Lung (tissue), 12 donors: ENCODE results near the gene BBS9. TPM values are rescaled to one million over a fixed set of nuclear protein-coding genes. Genes with fewer than 3 reads are reported as not detected.
A peak's percentile ranks its signal among the peaks of the same experiment; 100 is the strongest.

Experiments
- ATAC-seq: fragments of 200-7000 bp; cut with Tn5 transposase; one replicate; pipeline ENCODE4 v1.9.1; 2020; ENCODE audit warnings: moderate number of reproducible peaks; ENCODE audit not compliant: insufficient read depth, low FRiP score
- DNase-seq, 3 donors: peaks; one replicate each; pipeline ENCODE4 v3.0.0-alpha.2; 2013 to 2017
- H3K27ac ChIP-seq, 2 donors: one replicate each; pipeline ENCODE4 v1.5.1; 2013; ENCODE audit warnings: mild to moderate bottlenecking in 2 of 2, moderate library complexity in 2 of 2, control low read depth in 1 of 2, inconsistent platforms in 1 of 2, low read depth in 1 of 2, low read length in 1 of 2
- H3K27me3 ChIP-seq, 3 donors: one replicate each; pipeline ENCODE4 v1.5.1; 2013; ENCODE audit warnings: low read length in 2 of 3; ENCODE audit not compliant: control insufficient read depth in 3 of 3, insufficient read depth in 3 of 3
- H3K36me3 ChIP-seq, 4 donors: one replicate each; pipeline ENCODE4 v1.5.1; 2013; ENCODE audit warnings: low read length in 4 of 4, mild to moderate bottlenecking in 1 of 4, moderate library complexity in 1 of 4; ENCODE audit not compliant: control insufficient read depth in 4 of 4, insufficient read depth in 4 of 4
- H3K4me1 ChIP-seq, 5 donors: one replicate each; pipeline ENCODE4 v1.5.1; 2013; ENCODE audit warnings: low read length in 5 of 5, mild to moderate bottlenecking in 2 of 5, moderate library complexity in 1 of 5; ENCODE audit not compliant: control insufficient read depth in 5 of 5, insufficient read depth in 5 of 5
- H3K4me3 ChIP-seq: one replicate; pipeline ENCODE4 v1.5.1; 2013; ENCODE audit warnings: mild to moderate bottlenecking, control low read depth, moderate library complexity
- H3K9ac ChIP-seq, 2 donors: one replicate each; pipeline ENCODE4 v1.5.1; 2013; ENCODE audit warnings: low read length in 2 of 2, control low read depth in 1 of 2; ENCODE audit not compliant: insufficient read depth in 1 of 2
- H3K9me3 ChIP-seq, 4 donors: one replicate each; pipeline ENCODE4 v1.5.1; 2013; ENCODE audit warnings: low read length in 3 of 4, mild to moderate bottlenecking in 1 of 4, moderate library complexity in 1 of 4; ENCODE audit not compliant: control insufficient read depth in 4 of 4, insufficient read depth in 3 of 4
- WGBS, 2 donors: extraction: QIAGEN DNeasy Blood & Tissue Kit; methylation state at CpG; one replicate each; pipeline ENCODE4 v1.1.7; 2013; 5-methylcytosine and 5-hydroxymethylcytosine counted together
- polyA plus RNA-seq, 2 donors: library from polyadenylated mRNA; stranded (reverse); fragments of 200-250 nt; gene quantifications; one replicate each; pipeline ENCODE4 v1.2.1, GENCODE V29; 2013
- total RNA-seq, 2 donors: library from RNA; depleted of rRNA in 1 of 2; stranded (reverse); fragments of >200 nt in 1 of 2; gene quantifications; one replicate each; pipeline ENCODE4 v1.2.1, GENCODE V29; 2014 to 2021
- TF ChIP-seq, protein P1 (sequence below): IDR thresholded peaks from 2 replicates; pipeline ENCODE4 v1.5.1; 2012; ENCODE audit warnings: mild to moderate bottlenecking; ENCODE audit errors: control extremely low read depth, extremely low read depth
- donor health status: control.
- donor health status: control.
- donor health status: Bipolar disorder and iron deficiency.
- donor health status: healthy.
- donor health status: DM: yes; HTN: yes; CAD: no.

Gene BBS9
- total and polyA plus RNA-seq, 4 donors, result 3.5 to 65.0 (median 15.2) TPM

DNA sequence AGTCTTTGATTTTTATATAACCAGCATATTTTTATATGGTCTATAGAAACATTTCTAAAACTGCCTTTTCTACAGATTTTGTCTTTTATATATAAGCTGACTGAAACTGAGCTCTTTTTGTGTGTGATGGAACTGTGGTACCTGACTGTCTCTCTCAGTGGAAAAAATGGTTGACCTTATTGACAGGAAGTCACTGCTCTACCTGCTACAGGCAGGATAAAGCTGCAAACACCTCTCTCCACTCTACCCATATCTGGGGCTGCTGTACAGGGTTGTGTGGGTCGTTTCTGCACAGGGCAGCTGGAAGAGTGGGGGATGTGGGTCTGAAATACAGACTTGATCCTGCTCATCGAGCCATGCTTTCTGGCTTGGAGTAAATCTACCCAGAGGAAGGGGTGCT lies 48.5 kb downstream of the BBS9 start:
- WGBS, 2 donors, result 71 to 80% methylated on average over 2 of the region's 2 CpGs
- no peak overlapping the region for H3K9ac ChIP-seq
- peaks cover 0 to 4% (median 3%) of the 10 kb centered on the region in 4 donors for H3K36me3 ChIP-seq
- H3K9me3 ChIP-seq, result peaks cover 0 to 1% (median 0%) of the 10 kb centered on the region in 4 donors
- no peak overlapping the region for H3K4me3 ChIP-seq
- peaks cover 0 to 3% (median 0%) of the 10 kb centered on the region in 5 donors for H3K4me1 ChIP-seq
- no peak for ATAC-seq
- no peaks in the 10 kb centered on the region for H3K27me3 ChIP-seq
- TF ChIP-seq, protein P1, sequence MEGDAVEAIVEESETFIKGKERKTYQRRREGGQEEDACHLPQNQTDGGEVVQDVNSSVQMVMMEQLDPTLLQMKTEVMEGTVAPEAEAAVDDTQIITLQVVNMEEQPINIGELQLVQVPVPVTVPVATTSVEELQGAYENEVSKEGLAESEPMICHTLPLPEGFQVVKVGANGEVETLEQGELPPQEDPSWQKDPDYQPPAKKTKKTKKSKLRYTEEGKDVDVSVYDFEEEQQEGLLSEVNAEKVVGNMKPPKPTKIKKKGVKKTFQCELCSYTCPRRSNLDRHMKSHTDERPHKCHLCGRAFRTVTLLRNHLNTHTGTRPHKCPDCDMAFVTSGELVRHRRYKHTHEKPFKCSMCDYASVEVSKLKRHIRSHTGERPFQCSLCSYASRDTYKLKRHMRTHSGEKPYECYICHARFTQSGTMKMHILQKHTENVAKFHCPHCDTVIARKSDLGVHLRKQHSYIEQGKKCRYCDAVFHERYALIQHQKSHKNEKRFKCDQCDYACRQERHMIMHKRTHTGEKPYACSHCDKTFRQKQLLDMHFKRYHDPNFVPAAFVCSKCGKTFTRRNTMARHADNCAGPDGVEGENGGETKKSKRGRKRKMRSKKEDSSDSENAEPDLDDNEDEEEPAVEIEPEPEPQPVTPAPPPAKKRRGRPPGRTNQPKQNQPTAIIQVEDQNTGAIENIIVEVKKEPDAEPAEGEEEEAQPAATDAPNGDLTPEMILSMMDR, result no peak
- no peak for DNase-seq
- no peak overlapping the region for H3K27ac ChIP-seq

DNA sequence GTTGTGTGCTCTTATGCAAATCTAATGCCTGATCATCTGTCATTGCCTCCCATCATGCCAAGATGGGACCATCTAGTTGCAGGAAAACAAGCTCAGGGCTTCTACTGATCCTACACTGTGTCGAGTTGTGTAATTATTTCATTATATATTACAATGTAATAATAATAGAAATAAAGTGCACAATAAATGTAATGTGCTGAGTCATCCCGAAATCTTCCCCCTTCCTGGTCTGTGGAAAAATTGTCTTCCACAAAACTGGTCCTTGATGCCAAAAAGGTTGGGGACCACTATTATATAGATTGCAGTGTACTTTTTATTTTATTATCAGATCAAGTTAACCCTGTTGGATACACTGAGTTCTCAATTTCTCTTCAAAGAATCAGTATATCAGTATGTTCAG lies 50.2 kb downstream of the BBS9 start:
- no peak overlapping the region for H3K9ac ChIP-seq
- H3K4me3 ChIP-seq, result no peak overlapping the region
- no peak overlapping the region for H3K27ac ChIP-seq
- DNase-seq (no peak), ATAC-seq (no peak)
- peaks cover 0 to 4% (median 3%) of the 10 kb centered on the region in 4 donors for H3K36me3 ChIP-seq
- peaks cover 0 to 3% (median 0%) of the 10 kb centered on the region in 5 donors for H3K4me1 ChIP-seq
- TF ChIP-seq, protein P1, result no peak
- H3K9me3 ChIP-seq, result peaks cover 0 to 1% (median 0%) of the 10 kb centered on the region in 4 donors
- H3K27me3 ChIP-seq, result no peaks in the 10 kb centered on the region
- 97 to 98% methylated on average over 2 of the region's 2 CpGs for WGBS, 2 donors

DNA sequence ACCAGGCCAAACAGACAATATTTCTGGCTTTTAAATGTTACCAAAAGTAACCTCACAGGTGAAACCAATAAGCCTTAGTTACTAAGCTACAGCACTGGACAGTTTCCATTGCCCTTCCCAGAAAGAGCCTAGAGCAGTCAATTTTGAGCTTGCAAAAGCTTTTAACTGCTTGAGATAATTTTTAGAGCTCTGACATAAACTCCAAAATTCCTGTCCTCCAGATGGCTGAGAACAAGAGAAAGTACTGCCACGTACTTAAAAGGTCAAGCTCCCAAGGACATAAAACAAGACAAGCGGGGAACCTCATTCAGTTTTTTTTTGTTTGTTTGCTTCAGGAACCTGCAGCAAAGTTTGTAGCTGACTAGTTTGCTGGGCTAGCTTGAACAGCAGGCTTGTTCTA lies 54.1 kb downstream of the BBS9 start:
- ATAC-seq, result no peak
- Histone ChIP-seq H3K27ac (no peak overlapping the region), H3K4me3 (no peak overlapping the region), H3K9me3 (peaks cover 0 to 1% (median 0%) of the 10 kb centered on the region in 4 donors), H3K9ac (no peak overlapping the region), H3K36me3 (peaks cover 0 to 2% (median under 1%) of the 10 kb centered on the region in 4 donors), H3K27me3 (no peaks in the 10 kb centered on the region), H3K4me1 (peaks cover 0 to 8% (median 0%) of the 10 kb centered on the region in 5 donors)
- DNase-seq, result peak in 1 of 3 donors; percentile 13
- WGBS, 2 donors, result 73 to 74% methylated on average over 2 of the region's 2 CpGs
- TF ChIP-seq, protein P1, result no peak

DNA sequence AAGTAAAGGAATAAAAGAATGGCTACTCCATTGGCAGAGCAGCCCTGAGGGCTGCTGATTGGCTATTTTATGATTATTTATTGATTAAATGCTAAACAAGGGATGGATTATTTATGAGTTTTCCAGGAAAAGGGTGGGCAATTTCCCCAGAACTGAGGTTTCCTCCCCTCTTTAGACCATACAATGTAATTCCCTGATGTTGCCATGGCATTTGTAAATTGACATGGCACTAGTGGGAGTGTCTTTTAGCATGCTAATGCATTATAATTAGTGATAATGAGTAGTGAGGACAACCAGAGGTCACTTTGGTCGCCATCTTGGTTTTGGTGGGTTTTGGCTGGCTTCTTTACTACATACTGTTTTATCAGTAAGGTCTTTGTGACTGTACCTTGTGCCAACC lies 55.5 kb downstream of the BBS9 start:
- no peak overlapping the region for H3K4me3 ChIP-seq
- DNase-seq (no peak), ATAC-seq (no peak)
- TF ChIP-seq, protein P1, result no peak
- peaks cover 0 to 1% (median 0%) of the 10 kb centered on the region in 4 donors for H3K9me3 ChIP-seq
- no peak overlapping the region for H3K9ac ChIP-seq
- H3K4me1 ChIP-seq, result peaks cover 0 to 8% (median 0%) of the 10 kb centered on the region in 5 donors
- no peak overlapping the region for H3K27ac ChIP-seq
- H3K36me3 ChIP-seq, result peaks cover 0 to 2% (median under 1%) of the 10 kb centered on the region in 4 donors
- H3K27me3 ChIP-seq, result no peaks in the 10 kb centered on the region
- 92 to 96% methylated on average over 1 of the region's 1 CpG for WGBS, 2 donors
